Nephron (organoid): ENCODE measurements around the gene DNAJC5G.

ENCODE experiments used
- H3K27ac Mint-ChIP-seq, 3 experiments: 2 replicates each; pipeline ENCODE4 v1.8.0; 2020; ENCODE audit warnings: mixed read lengths in 3 of 3, mild to moderate bottlenecking in 2 of 3, moderate library complexity in 1 of 3
- H3K27me3 Mint-ChIP-seq: 2 replicates; pipeline ENCODE4 v1.8.0; 2021; ENCODE audit warnings: low read depth, mild to moderate bottlenecking, moderate library complexity, mixed read lengths
- H3K36me3 Mint-ChIP-seq: 2 replicates; pipeline ENCODE4 v1.8.0; 2020; ENCODE audit warnings: low read depth, mixed read lengths
- H3K4me1 Mint-ChIP-seq: 2 replicates; pipeline ENCODE4 v1.8.0; 2020; ENCODE audit warnings: mixed read lengths
- H3K4me3 Mint-ChIP-seq, 3 experiments: 2 replicates each; pipeline ENCODE4 v1.8.0; 2020; ENCODE audit warnings: mild to moderate bottlenecking in 3 of 3, mixed read lengths in 3 of 3, moderate library complexity in 2 of 3
- H3K9me3 Mint-ChIP-seq: 2 replicates; pipeline ENCODE4 v1.8.0; 2020; ENCODE audit warnings: mixed read lengths
- TF ChIP-seq, protein P1 (sequence below), 3 experiments: fragments of 200-600 bp; sonication (generic); IDR thresholded peaks; one replicate each; pipeline ENCODE4 v1.5.0; 2021; ENCODE audit warnings: antibody characterized with exemption in 3 of 3; ENCODE audit not compliant: unreplicated experiment in 3 of 3

DNAJC5G gene

DNA sequence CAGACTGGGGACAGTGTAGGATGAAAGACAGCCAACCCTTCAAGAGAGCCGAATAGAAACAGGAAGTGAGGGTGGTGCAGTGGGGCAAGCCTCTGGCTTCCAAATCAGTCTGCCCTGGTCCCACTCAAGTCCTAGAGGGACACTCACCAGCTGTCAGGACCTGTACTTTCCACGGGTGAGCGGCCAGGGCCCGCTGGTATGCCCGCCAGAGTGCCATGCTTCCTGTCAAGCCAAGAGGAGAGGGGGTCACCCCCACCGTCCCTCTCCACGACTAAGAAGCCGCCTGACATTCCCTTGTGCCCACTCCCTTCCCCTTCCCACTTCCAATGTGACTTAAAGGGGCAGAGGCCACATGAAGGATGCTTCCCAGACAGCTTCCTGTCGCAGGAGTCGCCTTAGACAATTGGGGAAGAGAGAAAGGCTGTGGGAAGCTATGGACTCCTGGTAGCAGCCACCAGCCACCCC is 47.1 kb downstream of the DNAJC5G start:
- H3K9me3 Mint-ChIP-seq = no peaks in the 10 kb centered on the region
- TF ChIP-seq, protein P1, sequence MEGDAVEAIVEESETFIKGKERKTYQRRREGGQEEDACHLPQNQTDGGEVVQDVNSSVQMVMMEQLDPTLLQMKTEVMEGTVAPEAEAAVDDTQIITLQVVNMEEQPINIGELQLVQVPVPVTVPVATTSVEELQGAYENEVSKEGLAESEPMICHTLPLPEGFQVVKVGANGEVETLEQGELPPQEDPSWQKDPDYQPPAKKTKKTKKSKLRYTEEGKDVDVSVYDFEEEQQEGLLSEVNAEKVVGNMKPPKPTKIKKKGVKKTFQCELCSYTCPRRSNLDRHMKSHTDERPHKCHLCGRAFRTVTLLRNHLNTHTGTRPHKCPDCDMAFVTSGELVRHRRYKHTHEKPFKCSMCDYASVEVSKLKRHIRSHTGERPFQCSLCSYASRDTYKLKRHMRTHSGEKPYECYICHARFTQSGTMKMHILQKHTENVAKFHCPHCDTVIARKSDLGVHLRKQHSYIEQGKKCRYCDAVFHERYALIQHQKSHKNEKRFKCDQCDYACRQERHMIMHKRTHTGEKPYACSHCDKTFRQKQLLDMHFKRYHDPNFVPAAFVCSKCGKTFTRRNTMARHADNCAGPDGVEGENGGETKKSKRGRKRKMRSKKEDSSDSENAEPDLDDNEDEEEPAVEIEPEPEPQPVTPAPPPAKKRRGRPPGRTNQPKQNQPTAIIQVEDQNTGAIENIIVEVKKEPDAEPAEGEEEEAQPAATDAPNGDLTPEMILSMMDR (IDR thresholded peaks at IDR 0.05; ENCODE audit: unreplicated experiment in 3 of 3) = no peak
- H3K36me3 Mint-ChIP-seq = peaks cover 23% of the 10 kb centered on the region
- H3K4me1 Mint-ChIP-seq = peaks cover 7% of the 10 kb centered on the region
- peak overlapping the region; percentile 91 to 97 (median 91) for H3K4me3 Mint-ChIP-seq
- no peaks in the 10 kb centered on the region for H3K27me3 Mint-ChIP-seq
- H3K27ac Mint-ChIP-seq = peak overlapping the region; percentile 99

DNA sequence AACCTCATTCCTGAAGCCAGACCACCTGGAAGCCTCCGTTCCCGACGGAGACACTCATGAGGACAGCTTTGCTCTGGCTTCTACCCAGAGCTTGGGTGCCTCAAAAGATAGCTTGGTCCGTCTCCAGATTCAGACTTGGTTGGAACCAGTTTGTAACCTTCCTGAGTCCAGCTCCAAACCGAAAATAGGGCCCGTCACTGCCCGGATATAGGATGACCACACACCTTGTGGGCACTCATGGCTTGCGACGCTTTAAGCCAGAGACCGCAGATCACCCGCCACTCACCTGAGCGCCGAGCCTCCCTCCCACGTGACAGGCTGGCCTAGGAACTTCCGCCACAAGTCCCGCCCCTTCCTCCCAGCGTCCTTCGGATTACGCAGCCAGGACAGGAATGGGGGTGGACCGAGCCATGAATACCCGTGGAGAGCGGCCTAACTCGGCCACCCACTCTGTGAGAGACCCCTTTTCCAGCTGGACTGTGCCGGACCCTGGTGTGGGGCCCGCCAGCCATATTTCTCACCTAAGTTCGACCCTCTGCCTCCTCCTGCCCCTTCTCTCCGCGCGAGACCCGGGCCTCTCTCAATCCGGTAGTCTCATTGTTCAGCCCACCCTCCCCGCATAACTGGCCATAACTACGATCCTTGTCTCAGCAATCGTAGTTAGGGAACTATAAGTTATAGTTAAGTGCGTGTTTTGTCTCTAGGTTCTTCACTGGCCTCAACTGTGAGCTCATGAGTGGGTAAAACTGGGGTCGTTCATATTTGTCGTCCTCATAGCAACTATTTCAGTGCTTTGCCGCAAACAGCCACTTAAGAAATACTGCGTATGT is 47.7 kb downstream of the DNAJC5G start, which contains the start of gene MPV17:
MPV17 (minus strand) TSS at position 332 of the 830 bp plus-strand sequence. CDS start 580 bp downstream, outside the sequence.
- H3K36me3 Mint-ChIP-seq = peaks cover 26% of the 10 kb centered on the region
- H3K9me3 Mint-ChIP-seq = no peaks in the 10 kb centered on the region
- H3K27ac Mint-ChIP-seq = peak within 1 kb of the TSS; percentile 99
- TF ChIP-seq, protein P1 (IDR thresholded peaks at IDR 0.05; ENCODE audit: unreplicated experiment in 3 of 3) = no peak
- H3K4me3 Mint-ChIP-seq = peak within 1 kb of the TSS; percentile 91 to 97 (median 91)
- no peaks in the 10 kb centered on the region for H3K27me3 Mint-ChIP-seq
- peaks cover 7% of the 10 kb centered on the region for H3K4me1 Mint-ChIP-seq

DNA sequence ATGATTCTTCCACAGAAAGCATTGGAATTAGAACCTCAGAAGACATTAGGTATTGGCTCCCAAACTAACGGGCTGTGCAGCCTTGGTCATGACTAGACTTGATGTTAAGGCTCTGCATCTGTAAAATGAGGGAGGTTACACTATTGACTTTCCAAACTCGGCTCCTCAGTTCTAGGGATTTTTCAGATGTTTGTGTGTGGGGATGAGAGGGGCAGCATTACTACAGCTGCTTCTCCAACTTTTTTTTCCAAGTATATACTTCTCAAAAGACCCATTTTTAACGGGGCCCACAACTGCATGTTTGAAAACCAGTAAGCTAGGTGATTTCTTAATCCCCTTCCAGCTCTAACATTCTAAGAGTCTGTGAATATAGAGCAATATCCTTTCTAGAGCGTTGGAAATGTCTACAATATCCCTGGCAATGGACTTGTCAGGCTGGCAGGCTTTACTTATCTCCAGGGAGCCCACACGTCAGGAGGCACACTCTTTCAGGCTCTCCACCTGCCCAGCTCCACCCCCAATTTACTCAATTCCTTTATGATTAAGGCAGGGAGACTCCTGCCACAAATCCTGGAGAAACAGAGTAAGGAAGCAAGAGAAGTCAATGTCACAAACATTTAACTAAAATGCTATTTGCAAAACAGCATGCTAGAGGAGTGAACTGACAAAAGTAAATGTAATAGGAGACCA is 48.5 kb downstream of the DNAJC5G start:
- Mint-ChIP-seq H3K27me3 (no peaks in the 10 kb centered on the region), H3K27ac (peak overlapping the region; percentile 99), H3K4me3 (peak overlapping the region; percentile 91 to 97 (median 91)), H3K9me3 (no peaks in the 10 kb centered on the region), H3K36me3 (peaks cover 34% of the 10 kb centered on the region), H3K4me1 (peaks cover 7% of the 10 kb centered on the region)
- TF ChIP-seq, protein P1 (IDR thresholded peaks at IDR 0.05; ENCODE audit: unreplicated experiment in 3 of 3) = no peak

DNA sequence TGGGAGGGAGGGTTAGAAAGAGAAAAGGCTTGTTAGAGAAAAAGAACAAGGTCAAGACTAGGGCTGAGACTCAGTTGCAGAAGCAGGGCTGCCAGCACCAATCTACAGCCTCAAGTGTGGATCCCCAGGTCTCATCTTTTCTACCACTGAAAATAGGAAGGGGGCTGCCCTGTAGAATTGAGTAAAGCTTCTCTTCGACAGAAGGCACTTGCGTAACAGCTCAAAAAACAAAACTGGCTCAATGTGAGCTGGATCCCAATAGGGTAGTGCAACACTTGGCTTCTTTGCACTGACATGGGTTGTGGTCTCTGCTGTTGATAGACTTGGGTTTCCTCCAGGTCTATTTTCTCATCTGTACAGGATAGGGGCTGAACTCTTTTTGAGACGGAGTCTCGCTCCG is 49.5 kb downstream of the DNAJC5G start:
- peak overlapping the region; percentile 16 to 99 (median 99) for H3K27ac Mint-ChIP-seq
- H3K9me3 Mint-ChIP-seq = no peaks in the 10 kb centered on the region
- peak overlapping the region; percentile 91 to 97 (median 91) for H3K4me3 Mint-ChIP-seq
- no peaks in the 10 kb centered on the region for H3K27me3 Mint-ChIP-seq
- TF ChIP-seq, protein P1 (IDR thresholded peaks at IDR 0.05; ENCODE audit: unreplicated experiment in 3 of 3) = no peak
- peaks cover 7% of the 10 kb centered on the region for H3K4me1 Mint-ChIP-seq
- H3K36me3 Mint-ChIP-seq = peaks cover 40% of the 10 kb centered on the region
